Effector memory CD4-positive, alpha-beta T cell (primary cell): ENCODE measurements around the gene B4GALNT2.

Source experiments
- DNase-seq, 3 donors: peaks; one replicate each; pipeline ENCODE4 v3.0.0-alpha.2; 2020
- H3K27ac ChIP-seq: 2 replicates; pipeline ENCODE4 v1.7.0; 2013; ENCODE audit warnings: mild to moderate bottlenecking, low read length, moderate library complexity; ENCODE audit not compliant: insufficient read depth, poor library complexity, severe bottlenecking
- H3K27me3 ChIP-seq: replicated peaks from 2 replicates; pipeline ENCODE4 v1.7.0; 2013; ENCODE audit warnings: mild to moderate bottlenecking, low read length; ENCODE audit not compliant: insufficient read depth, control insufficient read depth, poor library complexity, severe bottlenecking
- H3K36me3 ChIP-seq: 2 replicates; pipeline ENCODE4 v1.7.0; 2013; ENCODE audit warnings: mild to moderate bottlenecking, low read length, moderate library complexity; ENCODE audit not compliant: control insufficient read depth, insufficient read depth
- H3K4me1 ChIP-seq: 2 replicates; pipeline ENCODE4 v1.7.0; 2013; ENCODE audit warnings: low read length, mild to moderate bottlenecking; ENCODE audit not compliant: control insufficient read depth, insufficient read depth, poor library complexity, severe bottlenecking
- H3K4me3 ChIP-seq: 2 replicates; pipeline ENCODE4 v1.7.0; 2013; ENCODE audit warnings: low read length, low read depth, mild to moderate bottlenecking; ENCODE audit not compliant: insufficient read depth, poor library complexity, severe bottlenecking
- H3K9me3 ChIP-seq: 2 replicates; pipeline ENCODE4 v1.7.0; 2013; ENCODE audit warnings: mild to moderate bottlenecking, low read length, moderate library complexity; ENCODE audit not compliant: control insufficient read depth

Gene B4GALNT2

GRCh38 chr17:49200423-49201083 is 68.0 kb downstream of the B4GALNT2 start:
- no peaks in the 10 kb centered on the region for H3K4me1 ChIP-seq
- no peaks in the 10 kb centered on the region for H3K36me3 ChIP-seq
- H3K27ac ChIP-seq, result no peak overlapping the region
- H3K9me3 ChIP-seq, result no peaks in the 10 kb centered on the region
- H3K4me3 ChIP-seq, result no peak overlapping the region
- no peak for DNase-seq
- no peaks in the 10 kb centered on the region for H3K27me3 ChIP-seq

GRCh38 chr17:49201481-49201927 is 68.9 kb downstream of the B4GALNT2 start:
- no peaks in the 10 kb centered on the region for H3K36me3 ChIP-seq
- H3K27me3 ChIP-seq, result no peaks in the 10 kb centered on the region
- no peak overlapping the region for H3K4me3 ChIP-seq
- no peak for DNase-seq
- H3K27ac ChIP-seq, result no peak overlapping the region
- no peaks in the 10 kb centered on the region for H3K4me1 ChIP-seq
- no peaks in the 10 kb centered on the region for H3K9me3 ChIP-seq

GRCh38 chr17:49203796-49204195 is 71.2 kb downstream of the B4GALNT2 start:
- no peak overlapping the region for H3K27ac ChIP-seq
- no peaks in the 10 kb centered on the region for H3K36me3 ChIP-seq
- H3K27me3 ChIP-seq, result no peaks in the 10 kb centered on the region
- no peaks in the 10 kb centered on the region for H3K9me3 ChIP-seq
- DNase-seq, result no peak
- H3K4me3 ChIP-seq, result no peak overlapping the region
- H3K4me1 ChIP-seq, result no peaks in the 10 kb centered on the region

- no peak overlapping the region for H3K27ac ChIP-seq
- H3K36me3 ChIP-seq, result no peaks in the 10 kb centered on the region
- no peaks in the 10 kb centered on the region for H3K27me3 ChIP-seq
- no peaks in the 10 kb centered on the region for H3K9me3 ChIP-seq
- H3K4me3 ChIP-seq, result no peak overlapping the region
- peaks cover 6% of the 10 kb centered on the region for H3K4me1 ChIP-seq
- DNase-seq, result no peak
These were observed 71.9 kb downstream of the B4GALNT2 start for GRCh38 chr17:49204516-49204915.

GRCh38 chr17:49209061-49209571 is 76.5 kb downstream of the B4GALNT2 start:
- Histone ChIP-seq H3K9me3 (no peaks in the 10 kb centered on the region), H3K27me3 (no peaks in the 10 kb centered on the region), H3K4me1 (peaks cover 20% of the 10 kb centered on the region), H3K27ac (peak overlapping the region; percentile 68), H3K4me3 (no peak overlapping the region), H3K36me3 (no peaks in the 10 kb centered on the region)
- no peak for DNase-seq

GRCh38 chr17:49210158-49211029 is 77.8 kb downstream of the B4GALNT2 start, which contains the start of the genes ABI3 and GNGT2:
TSS of gene ABI3 (plus strand) at chr17:49210707. CDS start at chr17:49210725, 18 bp downstream.
TSS of gene GNGT2 (minus strand) at chr17:49210574. CDS start at chr17:49207422, 3,152 bp downstream.
- Histone ChIP-seq H3K4me1 (peaks cover 20% of the 10 kb centered on the region), H3K4me3 (peak within 1 kb of the TSS; percentile 58), H3K27ac (peak within 1 kb of the TSS; percentile 68), H3K9me3 (no peaks in the 10 kb centered on the region), H3K36me3 (no peaks in the 10 kb centered on the region), H3K27me3 (no peaks in the 10 kb centered on the region)
- peak in 1 of 3 donors; percentile 44 for DNase-seq

GRCh38 chr17:49213399-49213798 is 80.8 kb downstream of the B4GALNT2 start:
- Histone ChIP-seq H3K27me3 (no peaks in the 10 kb centered on the region), H3K4me1 (peaks cover 44% of the 10 kb centered on the region), H3K27ac (no peak overlapping the region), H3K4me3 (no peak overlapping the region), H3K9me3 (no peaks in the 10 kb centered on the region), H3K36me3 (no peaks in the 10 kb centered on the region)
- DNase-seq, result no peak

GRCh38 chr17:49213847-49214246 is 81.3 kb downstream of the B4GALNT2 start:
- H3K36me3 ChIP-seq, result no peaks in the 10 kb centered on the region
- peaks cover 49% of the 10 kb centered on the region for H3K4me1 ChIP-seq
- H3K9me3 ChIP-seq, result no peaks in the 10 kb centered on the region
- H3K27me3 ChIP-seq, result no peaks in the 10 kb centered on the region
- H3K27ac ChIP-seq, result peak overlapping the region; percentile 15
- no peak overlapping the region for H3K4me3 ChIP-seq
- no peak for DNase-seq

GRCh38 chr17:49214676-49215360 is 82.2 kb downstream of the B4GALNT2 start:
- no peak for DNase-seq
- Histone ChIP-seq H3K27ac (no peak overlapping the region), H3K4me1 (peaks cover 50% of the 10 kb centered on the region), H3K9me3 (no peaks in the 10 kb centered on the region), H3K4me3 (no peak overlapping the region), H3K36me3 (no peaks in the 10 kb centered on the region), H3K27me3 (no peaks in the 10 kb centered on the region)
